HepG2 (cell line): ENCODE data around the gene TKTL2. TPM values are rescaled to one million over a fixed set of nuclear protein-coding genes. Genes with fewer than 3 reads are reported as not detected.

Experiments
- AKAP8 ChIP-seq: sonication (generic); formaldehyde crosslinking; IDR thresholded peaks from 2 replicates; pipeline ENCODE4 v1.5.1; 2020; ENCODE audit warnings: mild to moderate bottlenecking, missing genetic modification reagents
- CEBPG ChIP-seq: IDR thresholded peaks from 2 replicates; pipeline ENCODE4 v1.6.1; 2016
- NFRKB ChIP-seq: fragments of 450-650 bp; IDR thresholded peaks from 2 replicates; pipeline ENCODE4 v1.6.1; 2017
- ONECUT2 ChIP-seq: sonication (generic); formaldehyde crosslinking; IDR thresholded peaks from 2 replicates; pipeline ENCODE4 v1.4.0; 2020; ENCODE audit warnings: missing genetic modification reagents
- SMC3 ChIP-seq: IDR thresholded peaks from 2 replicates; pipeline ENCODE4 v1.6.1; 2011; ENCODE audit warnings: low read length, improper control_type of control experiment
- SOX5 ChIP-seq: IDR thresholded peaks from 2 replicates; pipeline ENCODE4 v1.6.1; 2016; ENCODE audit warnings: borderline replicate concordance
- TBL1XR1 ChIP-seq: fragments of 150-350 bp; IDR thresholded peaks from 2 replicates; pipeline ENCODE4 v1.6.1; 2014; ENCODE audit warnings: borderline replicate concordance, low read length; ENCODE audit not compliant: partially characterized antibody
- THYN1 ChIP-seq: sonication (generic); formaldehyde crosslinking; IDR thresholded peaks from 2 replicates; pipeline ENCODE4 v1.8.1; 2023; ENCODE audit warnings: low read depth, mild to moderate bottlenecking, moderate library complexity, missing genetic modification reagents, borderline replicate concordance
- TP53 ChIP-seq: sonication (generic); formaldehyde crosslinking; conservative IDR thresholded peaks from 2 replicates; pipeline ENCODE4 v1.4.0; 2020; ENCODE audit warnings: missing genetic modification reagents
- TSC22D2 ChIP-seq: sonication (generic); formaldehyde crosslinking; IDR thresholded peaks from 2 replicates; pipeline ENCODE4 v1.5.1; 2020; ENCODE audit warnings: missing genetic modification reagents, mild to moderate bottlenecking, borderline replicate concordance
- ZNF777 ChIP-seq: sonication (generic); formaldehyde crosslinking; IDR thresholded peaks from 2 replicates; pipeline ENCODE4 v1.4.0; 2020; ENCODE audit warnings: missing genetic modification reagents
- ZNF781 ChIP-seq: sonication (generic); formaldehyde crosslinking; IDR thresholded peaks from 2 replicates; pipeline ENCODE4 v1.5.1; 2020; ENCODE audit warnings: borderline replicate concordance, mild to moderate bottlenecking, missing genetic modification reagents; ENCODE audit errors: not compliant biosample characterization
- ZNF883 ChIP-seq: sonication (generic); formaldehyde crosslinking; IDR thresholded peaks from 2 replicates; pipeline ENCODE4 v1.5.1; 2020; ENCODE audit warnings: mild to moderate bottlenecking, missing genetic modification reagents; ENCODE audit errors: not compliant biosample characterization
- polyA plus RNA-seq, 8 experiments: library from polyadenylated mRNA; depleted of rRNA in 3 of 8; stranded (reverse) in 7 of 8; unstranded in 1 of 8; fragments of >200 nt; fragmentation: Illumina TruSeq in 4 of 8; extraction: Trizol in 4 of 8; gene quantifications; 2 replicates each; pipeline versions ENCODE4 v1.2.1 to v1.2.3, GENCODE V29; 2011 to 2016; ENCODE audit warnings: low read depth in 4 of 8, missing spikeins in 1 of 8, mixed read lengths in 1 of 8; ENCODE audit not compliant: insufficient read depth in 1 of 8
- total RNA-seq, 5 experiments: library from RNA; depleted of rRNA; stranded (reverse); fragments of >200 nt; fragmentation: Illumina TruSeq; extraction: Trizol; gene quantifications; 2 replicates each; pipeline ENCODE4 v1.2.3, GENCODE V29; 2016; ENCODE audit warnings: low read depth in 1 of 5
- TF ChIP-seq, protein P1 (sequence below), 2 experiments: sonication (generic) in 1 of 2; formaldehyde crosslinking in 1 of 2; IDR thresholded peaks; 2 replicates each; pipeline versions ENCODE4 v1.4.0 to v1.6.1; 2018 to 2020; ENCODE audit warnings: missing genetic modification reagents in 2 of 2, borderline replicate concordance in 1 of 2, low read depth in 1 of 2, mild to moderate bottlenecking in 1 of 2, missing biosample characterization in 1 of 2
- TF ChIP-seq, protein P2 (sequence below): IDR thresholded peaks from 2 replicates; pipeline ENCODE4 v1.4.0; 2020; ENCODE audit warnings: mild to moderate bottlenecking, missing genetic modification reagents
- TF ChIP-seq, protein P3 (sequence below): sonication (generic); formaldehyde crosslinking; conservative IDR thresholded peaks from 2 replicates; pipeline ENCODE4 v1.4.0; 2020; ENCODE audit warnings: missing genetic modification reagents
- TF ChIP-seq, protein P4 (sequence below): sonication (generic); formaldehyde crosslinking; IDR thresholded peaks from 2 replicates; pipeline ENCODE4 v1.8.0; 2022; ENCODE audit warnings: missing genetic modification reagents, low read depth, mild to moderate bottlenecking, borderline replicate concordance
- TF ChIP-seq, protein P5 (sequence below): sonication (generic); formaldehyde crosslinking; IDR thresholded peaks from 2 replicates; pipeline ENCODE4 v1.4.0; 2020; ENCODE audit warnings: mild to moderate bottlenecking, missing genetic modification reagents

The TKTL2 gene
- total and polyA plus RNA-seq, 2 of the 13 experiments (the other 11 are each of a cell fraction or from before 2014, with no cell fraction given) = not detected

DNA sequence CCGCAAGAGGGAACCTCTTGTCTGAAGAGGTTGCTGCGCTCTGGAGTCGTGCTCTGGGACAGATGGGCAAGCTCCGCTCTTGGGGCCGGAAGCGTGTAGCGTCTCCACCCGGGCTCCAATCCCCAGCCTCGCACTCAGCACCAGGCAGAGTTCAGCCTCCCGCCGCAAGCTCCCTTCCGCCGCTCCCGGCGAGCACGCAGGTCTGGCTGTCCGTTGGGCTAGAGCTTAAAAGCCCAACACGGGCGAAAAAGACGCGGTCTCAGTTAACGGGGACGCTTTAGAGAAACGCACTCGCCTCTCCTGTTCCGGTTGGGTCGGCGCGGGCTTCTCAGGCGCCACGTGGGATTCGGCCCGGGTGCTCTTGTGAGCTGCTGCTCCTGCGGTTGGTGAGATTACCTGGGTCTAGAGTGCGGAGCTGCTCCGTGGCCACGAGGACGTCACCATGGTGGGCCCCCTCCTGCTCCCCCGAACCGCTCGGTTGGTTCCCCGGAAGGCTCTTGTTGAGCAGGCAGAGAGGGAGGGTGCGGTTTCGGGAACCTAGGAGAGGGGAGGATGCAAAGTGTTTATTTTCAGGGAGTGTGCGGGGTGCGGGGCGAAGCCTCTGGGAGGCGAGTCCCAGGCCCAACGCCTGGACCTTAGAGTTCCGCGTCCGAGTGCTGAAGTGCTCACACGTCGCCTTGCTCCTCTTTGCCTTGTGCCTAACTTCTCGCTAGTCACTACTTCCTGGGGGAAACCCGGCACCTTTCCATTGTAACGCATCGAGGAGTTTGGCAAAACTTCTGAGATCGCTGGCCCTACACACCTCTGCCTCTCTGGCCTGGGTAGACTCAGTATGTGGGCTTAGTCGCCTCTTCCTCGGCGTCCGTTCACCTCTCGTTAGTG, 21.0 kb upstream of the TKTL2 start, which contains the start of gene TMA16 (continued):
- TF ChIP-seq, protein P1, sequence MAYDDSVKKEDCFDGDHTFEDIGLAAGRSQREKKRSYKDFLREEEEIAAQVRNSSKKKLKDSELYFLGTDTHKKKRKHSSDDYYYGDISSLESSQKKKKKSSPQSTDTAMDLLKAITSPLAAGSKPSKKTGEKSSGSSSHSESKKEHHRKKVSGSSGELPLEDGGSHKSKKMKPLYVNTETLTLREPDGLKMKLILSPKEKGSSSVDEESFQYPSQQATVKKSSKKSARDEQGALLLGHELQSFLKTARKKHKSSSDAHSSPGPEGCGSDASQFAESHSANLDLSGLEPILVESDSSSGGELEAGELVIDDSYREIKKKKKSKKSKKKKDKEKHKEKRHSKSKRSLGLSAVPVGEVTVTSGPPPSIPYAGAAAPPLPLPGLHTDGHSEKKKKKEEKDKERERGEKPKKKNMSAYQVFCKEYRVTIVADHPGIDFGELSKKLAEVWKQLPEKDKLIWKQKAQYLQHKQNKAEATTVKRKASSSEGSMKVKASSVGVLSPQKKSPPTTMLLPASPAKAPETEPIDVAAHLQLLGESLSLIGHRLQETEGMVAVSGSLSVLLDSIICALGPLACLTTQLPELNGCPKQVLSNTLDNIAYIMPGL (CRISPR knock-in tag; IDR thresholded peaks at IDR 0.05; ENCODE audit: borderline replicate concordance in 1 of 2, low read depth in 1 of 2) = peak; percentile 93 to 97
- TF ChIP-seq, protein P2, sequence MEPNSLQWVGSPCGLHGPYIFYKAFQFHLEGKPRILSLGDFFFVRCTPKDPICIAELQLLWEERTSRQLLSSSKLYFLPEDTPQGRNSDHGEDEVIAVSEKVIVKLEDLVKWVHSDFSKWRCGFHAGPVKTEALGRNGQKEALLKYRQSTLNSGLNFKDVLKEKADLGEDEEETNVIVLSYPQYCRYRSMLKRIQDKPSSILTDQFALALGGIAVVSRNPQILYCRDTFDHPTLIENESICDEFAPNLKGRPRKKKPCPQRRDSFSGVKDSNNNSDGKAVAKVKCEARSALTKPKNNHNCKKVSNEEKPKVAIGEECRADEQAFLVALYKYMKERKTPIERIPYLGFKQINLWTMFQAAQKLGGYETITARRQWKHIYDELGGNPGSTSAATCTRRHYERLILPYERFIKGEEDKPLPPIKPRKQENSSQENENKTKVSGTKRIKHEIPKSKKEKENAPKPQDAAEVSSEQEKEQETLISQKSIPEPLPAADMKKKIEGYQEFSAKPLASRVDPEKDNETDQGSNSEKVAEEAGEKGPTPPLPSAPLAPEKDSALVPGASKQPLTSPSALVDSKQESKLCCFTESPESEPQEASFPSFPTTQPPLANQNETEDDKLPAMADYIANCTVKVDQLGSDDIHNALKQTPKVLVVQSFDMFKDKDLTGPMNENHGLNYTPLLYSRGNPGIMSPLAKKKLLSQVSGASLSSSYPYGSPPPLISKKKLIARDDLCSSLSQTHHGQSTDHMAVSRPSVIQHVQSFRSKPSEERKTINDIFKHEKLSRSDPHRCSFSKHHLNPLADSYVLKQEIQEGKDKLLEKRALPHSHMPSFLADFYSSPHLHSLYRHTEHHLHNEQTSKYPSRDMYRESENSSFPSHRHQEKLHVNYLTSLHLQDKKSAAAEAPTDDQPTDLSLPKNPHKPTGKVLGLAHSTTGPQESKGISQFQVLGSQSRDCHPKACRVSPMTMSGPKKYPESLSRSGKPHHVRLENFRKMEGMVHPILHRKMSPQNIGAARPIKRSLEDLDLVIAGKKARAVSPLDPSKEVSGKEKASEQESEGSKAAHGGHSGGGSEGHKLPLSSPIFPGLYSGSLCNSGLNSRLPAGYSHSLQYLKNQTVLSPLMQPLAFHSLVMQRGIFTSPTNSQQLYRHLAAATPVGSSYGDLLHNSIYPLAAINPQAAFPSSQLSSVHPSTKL (CRISPR knock-in tag) = peak; percentile 81
- TF ChIP-seq THYN1 (CRISPR knock-in tag) (no peak), SOX5 (CRISPR knock-in tag) (peak; percentile 63), AKAP8 (CRISPR knock-in tag) (peak; percentile 76; the same call in 1 of the 2 replicates), CEBPG (CRISPR knock-in tag) (peak; percentile 45), SMC3 (no peak), TSC22D2 (CRISPR knock-in tag) (peak; percentile 94), ZNF777 (CRISPR knock-in tag) (peak; percentile 62), TBL1XR1 (peak; percentile 59), ZNF781 (peak; percentile 94), ONECUT2 (CRISPR knock-in tag) (no peak), ZNF883 (CRISPR knock-in tag) (peak; percentile 76), NFRKB (no peak), TP53 (CRISPR knock-in tag) (no peak; the same call in 1 of the 2 replicates)
- TF ChIP-seq, protein P3, sequence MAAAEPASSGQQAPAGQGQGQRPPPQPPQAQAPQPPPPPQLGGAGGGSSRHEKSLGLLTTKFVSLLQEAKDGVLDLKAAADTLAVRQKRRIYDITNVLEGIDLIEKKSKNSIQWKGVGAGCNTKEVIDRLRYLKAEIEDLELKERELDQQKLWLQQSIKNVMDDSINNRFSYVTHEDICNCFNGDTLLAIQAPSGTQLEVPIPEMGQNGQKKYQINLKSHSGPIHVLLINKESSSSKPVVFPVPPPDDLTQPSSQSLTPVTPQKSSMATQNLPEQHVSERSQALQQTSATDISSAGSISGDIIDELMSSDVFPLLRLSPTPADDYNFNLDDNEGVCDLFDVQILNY (CRISPR knock-in tag) = no peak; the same call in 1 of the 2 replicates
- TF ChIP-seq, protein P4, sequence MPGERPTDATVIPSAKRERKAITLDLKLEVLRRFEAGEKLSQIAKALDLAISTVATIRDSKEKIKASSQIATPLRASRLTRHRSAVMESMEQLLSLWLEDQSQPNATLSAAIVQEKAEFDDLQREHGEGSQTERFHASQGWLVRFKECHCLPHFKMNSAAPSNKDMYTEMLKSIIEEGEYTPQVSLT = no peak
- TF ChIP-seq, protein P5, sequence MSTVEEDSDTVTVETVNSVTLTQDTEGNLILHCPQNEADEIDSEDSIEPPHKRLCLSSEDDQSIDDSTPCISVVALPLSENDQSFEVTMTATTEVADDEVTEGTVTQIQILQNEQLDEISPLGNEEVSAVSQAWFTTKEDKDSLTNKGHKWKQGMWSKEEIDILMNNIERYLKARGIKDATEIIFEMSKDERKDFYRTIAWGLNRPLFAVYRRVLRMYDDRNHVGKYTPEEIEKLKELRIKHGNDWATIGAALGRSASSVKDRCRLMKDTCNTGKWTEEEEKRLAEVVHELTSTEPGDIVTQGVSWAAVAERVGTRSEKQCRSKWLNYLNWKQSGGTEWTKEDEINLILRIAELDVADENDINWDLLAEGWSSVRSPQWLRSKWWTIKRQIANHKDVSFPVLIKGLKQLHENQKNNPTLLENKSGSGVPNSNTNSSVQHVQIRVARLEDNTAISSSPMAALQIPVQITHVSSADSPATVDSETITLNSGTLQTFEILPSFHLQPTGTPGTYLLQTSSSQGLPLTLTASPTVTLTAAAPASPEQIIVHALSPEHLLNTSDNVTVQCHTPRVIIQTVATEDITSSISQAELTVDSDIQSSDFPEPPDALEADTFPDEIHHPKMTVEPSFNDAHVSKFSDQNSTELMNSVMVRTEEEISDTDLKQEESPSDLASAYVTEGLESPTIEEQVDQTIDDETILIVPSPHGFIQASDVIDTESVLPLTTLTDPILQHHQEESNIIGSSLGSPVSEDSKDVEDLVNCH (CRISPR knock-in tag) = 0 out of 2 replicates have a peak, but pooled peaks have one; percentile 75
